ENCODE measurements around the gene C16orf89. TPM values are rescaled to one million over a fixed set of nuclear protein-coding genes. Genes with fewer than 3 reads are reported as not detected.
"Not testable (repeated sequence)": the region's sequence is repeated elsewhere in the genome, so short reads cannot be mapped to it uniquely, and the experiment has no call there.

C16orf89 gene
- total and polyA plus RNA-seq, 7 donors = 2.5 to 15.7 (median 6.6) TPM

GRCh38 chr16:5098221-5099159 is 32.7 kb upstream of the C16orf89 start:
- not testable (repeated sequence) for H3K27me3 ChIP-seq, H3K9me3 ChIP-seq, H3K36me3 ChIP-seq
- H3K4me3 ChIP-seq = peak overlapping the region; percentile 63 to 90 (median 84)
- WGBS, 2 donors = 1 to 2% methylated on average over 58 to 62 of the region's 67 CpGs
- H3K4me1 ChIP-seq = peaks cover 0 to 15% (median 5%) of the 10 kb centered on the region in 4 donors
- TF ChIP-seq POLR2A (IDR thresholded peaks at IDR 0.05) = peak in 1 of 2 donors; percentile 9
- peak in 2 of 4 donors; percentile 5 to 14 for TF ChIP-seq POLR2AphosphoS5 (IDR thresholded peaks at IDR 0.05)
- DNase-seq = peak; percentile 90
- peak overlapping the region; percentile 80 to 91 (median 84) for H3K27ac ChIP-seq
- intact Hi-C loops (cut with DNase I) = loop anchor here (10.0 kb wide), 1 partner anchor 144 kb away; the partner anchor contains the start of gene SEC14L5

- peak within 1 kb of the TSS; percentile 80 to 91 (median 84) for H3K27ac ChIP-seq
- DNase-seq = peak; percentile 100
- WGBS, 2 donors = 1% methylated on average over 67 of the region's 67 CpGs
- not testable (repeated sequence) for H3K9me3 ChIP-seq, H3K27me3 ChIP-seq, H3K36me3 ChIP-seq
- intact Hi-C loops (cut with DNase I) = loop anchor here (10.0 kb wide), 1 partner anchor 143 kb away; the partner anchor contains the start of gene SEC14L5
- H3K4me1 ChIP-seq = peaks cover 0 to 15% (median 5%) of the 10 kb centered on the region in 4 donors
- peak within 1 kb of the TSS; percentile 63 to 90 (median 84) for H3K4me3 ChIP-seq
- TF ChIP-seq POLR2AphosphoS5 (IDR thresholded peaks at IDR 0.05) = peak in 2 of 4 donors; percentile 8 to 26
These were observed 31.9 kb upstream of the C16orf89 start, which contains the start of gene EEF2KMT for GRCh38 chr16:5097470-5098220. EEF2KMT (minus strand) TSS chr16:5097795; CDS start chr16:5097739, 56 bp downstream.

GRCh38 chr16:5097061-5097469 is 31.3 kb upstream of the C16orf89 start:
- intact Hi-C loops (cut with DNase I) = loop anchor here (10.0 kb wide), 1 partner anchor 142 kb away; the partner anchor contains the start of gene SEC14L5

GRCh38 chr16:5096437-5097060 is 30.8 kb upstream of the C16orf89 start:
- DNase-seq, H3K27me3 ChIP-seq, H3K36me3 ChIP-seq, H3K9me3 ChIP-seq: not testable (repeated sequence)
- peaks cover 0 to 15% (median 5%) of the 10 kb centered on the region in 4 donors for H3K4me1 ChIP-seq
- intact Hi-C loops (cut with DNase I) = loop anchor here (10.0 kb wide), 1 partner anchor 142 kb away; the partner anchor contains the start of gene SEC14L5
- 10 to 33% methylated on average over 7 of the region's 7 CpGs for WGBS, 2 donors
- H3K4me3 ChIP-seq = peak overlapping the region in 3 of 4 donors; percentile 83 to 90 (median 86)
- peak overlapping the region; percentile 80 to 91 (median 83) for H3K27ac ChIP-seq

More at GRCh38 chr16:5097061-5097469, 31.3 kb upstream of the C16orf89 start:
- peak overlapping the region; percentile 80 to 91 (median 83) for H3K27ac ChIP-seq
- H3K9me3 ChIP-seq, DNase-seq, H3K27me3 ChIP-seq, H3K36me3 ChIP-seq: not testable (repeated sequence)
- peak overlapping the region; percentile 56 to 90 (median 84) for H3K4me3 ChIP-seq
- 0 to 1% methylated on average over 23 of the region's 23 CpGs for WGBS, 2 donors
- peaks cover 0 to 15% (median 5%) of the 10 kb centered on the region in 4 donors for H3K4me1 ChIP-seq

- H3K36me3 ChIP-seq, H3K4me3 ChIP-seq, H3K9me3 ChIP-seq, H3K27me3 ChIP-seq, DNase-seq, H3K27ac ChIP-seq: not testable (repeated sequence)
- intact Hi-C loops (cut with DNase I) = loop anchor here (10.0 kb wide), 1 partner anchor 140 kb away; the partner anchor contains the start of gene SEC14L5
- H3K4me1 ChIP-seq = peaks cover 0 to 15% (median 5%) of the 10 kb centered on the region in 4 donors
- WGBS, 2 donors = 73 to 80% methylated on average over 11 of the region's 11 CpGs
These were observed 29.5 kb upstream of the C16orf89 start for GRCh38 chr16:5095145-5095830.

GRCh38 chr16:5093746-5094145 is 28.0 kb upstream of the C16orf89 start:
- WGBS, 2 donors = 83 to 88% methylated on average over 11 of the region's 11 CpGs
- intact Hi-C loops (cut with DNase I) = loop anchor here (10.0 kb wide), 1 partner anchor 139 kb away; the partner anchor contains the start of gene SEC14L5
- Histone ChIP-seq H3K36me3 (peaks cover 0 to 19% (median 7%) of the 10 kb centered on the region in 4 donors), H3K4me1 (peaks cover 0 to 11% (median 4%) of the 10 kb centered on the region in 4 donors)
- H3K27me3 ChIP-seq, DNase-seq, H3K4me3 ChIP-seq, H3K9me3 ChIP-seq, H3K27ac ChIP-seq: not testable (repeated sequence)

GRCh38 chr16:5093081-5093480 is 27.3 kb upstream of the C16orf89 start:
- DNase-seq, H3K4me3 ChIP-seq, H3K27me3 ChIP-seq, H3K27ac ChIP-seq, H3K9me3 ChIP-seq: not testable (repeated sequence)
- peaks cover 0 to 11% (median 4%) of the 10 kb centered on the region in 4 donors for H3K4me1 ChIP-seq
- peaks cover 0 to 23% (median 7%) of the 10 kb centered on the region in 4 donors for H3K36me3 ChIP-seq
- intact Hi-C loops (cut with DNase I) = loop anchor here (10.0 kb wide), 1 partner anchor 138 kb away; the partner anchor contains the start of gene SEC14L5
- 92% methylated on average over 9 of the region's 9 CpGs for WGBS, 2 donors

GRCh38 chr16:5090592-5090991 is 24.8 kb upstream of the C16orf89 start:
- WGBS, 2 donors = 91 to 93% methylated on average over 9 of the region's 9 CpGs
- not testable (repeated sequence) for DNase-seq, H3K4me1 ChIP-seq, H3K4me3 ChIP-seq, H3K27ac ChIP-seq, H3K9me3 ChIP-seq, H3K27me3 ChIP-seq
- intact Hi-C loops (cut with DNase I) = loop anchor here (10.0 kb wide), 1 partner anchor 136 kb away; the partner anchor contains the start of gene SEC14L5
- H3K36me3 ChIP-seq = peaks cover 0 to 28% (median 7%) of the 10 kb centered on the region in 4 donors

- H3K4me1 ChIP-seq, H3K4me3 ChIP-seq, H3K27ac ChIP-seq, DNase-seq, H3K27me3 ChIP-seq, H3K9me3 ChIP-seq: not testable (repeated sequence)
- 89 to 94% methylated on average over 26 of the region's 26 CpGs for WGBS, 2 donors
- intact Hi-C loops (cut with DNase I) = loop anchor here (10.0 kb wide), 1 partner anchor 135 kb away; the partner anchor contains the start of gene SEC14L5
- peaks cover 0 to 34% (median 7%) of the 10 kb centered on the region in 4 donors for H3K36me3 ChIP-seq
These were observed 24.3 kb upstream of the C16orf89 start for GRCh38 chr16:5089911-5090555.

GRCh38 chr16:5088936-5089335 is 23.2 kb upstream of the C16orf89 start:
- H3K27me3 ChIP-seq; H3K27ac ChIP-seq; H3K4me1 ChIP-seq; H3K9me3 ChIP-seq; H3K4me3 ChIP-seq; DNase-seq; intact Hi-C loops (cut with DNase I): not testable (repeated sequence)
- WGBS, 2 donors = 88 to 91% methylated on average over 17 of the region's 17 CpGs
- peaks cover 0 to 37% (median 9%) of the 10 kb centered on the region in 4 donors for H3K36me3 ChIP-seq
